NCI-H1930 (cell line): ENCODE data around the gene GOLGA6L4.
"Not testable (repeated sequence)": the region's sequence is repeated elsewhere in the genome, so short reads cannot be mapped to it uniquely, and the experiment has no call there.

Source experiments
- DNase-seq, 2 experiments: peaks; one replicate each; lab custom pipeline; 2025; lab: John Stamatoyannopoulos, UW

GOLGA6L4 gene

GRCh38 chr15:84235573-84235972 lies at the start of gene GOLGA6L4:
TSS of gene GOLGA6L4 (plus strand) at chr15:84235773. CDS start at chr15:84235835, 62 bp downstream.
- DNase-seq: not testable (repeated sequence)

GRCh38 chr15:84192982-84193381 lies 42.6 kb upstream of the GOLGA6L4 start:
- not testable (repeated sequence) for DNase-seq

GRCh38 chr15:84195603-84196002 lies 40.0 kb upstream of the GOLGA6L4 start:
- not testable (repeated sequence) for DNase-seq

- not testable (repeated sequence) for DNase-seq
Measured at GRCh38 chr15:84196530-84197188, 38.9 kb upstream of the GOLGA6L4 start.

GRCh38 chr15:84199865-84200264 lies 35.7 kb upstream of the GOLGA6L4 start:
- not testable (repeated sequence) for DNase-seq

GRCh38 chr15:84246441-84246840 lies 10.9 kb downstream of the GOLGA6L4 start:
- not testable (repeated sequence) for DNase-seq
